Mesenchymal stem cell (in vitro differentiated cells and primary cell): ENCODE results near the gene PLEKHH1.
A peak's percentile ranks its signal among the peaks of the same experiment; 100 is the strongest.

ENCODE experiments used
- DNase-seq: peaks from one replicate; pipeline ENCODE4 v3.0.0-alpha.2; 2013
- H2AFZ ChIP-seq: one replicate; pipeline ENCODE4 v1.6.1; 2013; ENCODE audit warnings: low read depth, mild to moderate bottlenecking, control low read depth, inconsistent platforms, low read length, moderate library complexity
- H2AK5ac ChIP-seq: 2 replicates; pipeline ENCODE4 v1.6.1; 2013; ENCODE audit warnings: low read length, moderate library complexity, mild to moderate bottlenecking, inconsistent platforms; ENCODE audit not compliant: severe bottlenecking
- H2BK120ac ChIP-seq: one replicate; pipeline ENCODE4 v1.6.1; 2013; ENCODE audit warnings: low read depth, mild to moderate bottlenecking, inconsistent platforms, low read length, moderate library complexity
- H2BK12ac ChIP-seq, 2 experiments: one replicate each; pipeline ENCODE4 v1.6.1; 2013; ENCODE audit warnings: inconsistent platforms in 2 of 2, low read length in 2 of 2, mild to moderate bottlenecking in 2 of 2, moderate library complexity in 2 of 2, control low read depth in 1 of 2
- H2BK15ac ChIP-seq: one replicate; pipeline ENCODE4 v1.6.1; 2013; ENCODE audit warnings: mild to moderate bottlenecking, low read depth, inconsistent platforms; ENCODE audit not compliant: poor library complexity, severe bottlenecking
- H2BK5ac ChIP-seq: 2 replicates; pipeline ENCODE4 v1.6.1; 2013; ENCODE audit warnings: low read depth, mild to moderate bottlenecking, low read length, control low read depth, inconsistent platforms; ENCODE audit not compliant: poor library complexity, severe bottlenecking
- H3K14ac ChIP-seq, 2 experiments: one replicate each; pipeline ENCODE4 v1.6.1; 2013; ENCODE audit warnings: inconsistent platforms in 2 of 2, low read length in 2 of 2, control low read depth in 1 of 2, mild to moderate bottlenecking in 1 of 2, moderate library complexity in 1 of 2
- H3K18ac ChIP-seq, 2 experiments: one replicate each; pipeline ENCODE4 v1.6.1; 2013; ENCODE audit warnings: inconsistent platforms in 2 of 2, low read length in 2 of 2, control low read depth in 1 of 2, low read depth in 1 of 2, mild to moderate bottlenecking in 1 of 2
- H3K23ac ChIP-seq, 2 experiments: one replicate each; pipeline ENCODE4 v1.6.1; 2013; ENCODE audit warnings: inconsistent platforms in 2 of 2, low read length in 2 of 2, mild to moderate bottlenecking in 2 of 2, moderate library complexity in 2 of 2, control low read depth in 1 of 2
- H3K27ac ChIP-seq: 2 replicates; pipeline ENCODE4 v1.5.1; 2013; ENCODE audit warnings: mild to moderate bottlenecking, moderate library complexity, low read length, control low read depth, inconsistent platforms; ENCODE audit not compliant: poor library complexity, severe bottlenecking
- H3K27me3 ChIP-seq, 2 experiments: 2 replicates each; pipeline versions ENCODE4 v1.6.1 to v1.7.0; 2013; ENCODE audit warnings: low read length in 2 of 2, mild to moderate bottlenecking in 2 of 2, moderate library complexity in 2 of 2, control low read depth in 1 of 2, inconsistent platforms in 1 of 2; ENCODE audit not compliant: control insufficient read depth in 1 of 2, insufficient read depth in 1 of 2
- H3K36me3 ChIP-seq, 2 experiments: 2 replicates each; pipeline versions ENCODE4 v1.6.1 to v1.7.0; 2013; ENCODE audit warnings: low read length in 2 of 2, control low read depth in 1 of 2, inconsistent platforms in 1 of 2, low read depth in 1 of 2, mild to moderate bottlenecking in 1 of 2; ENCODE audit not compliant: insufficient read depth in 2 of 2, control insufficient read depth in 1 of 2
- H3K4ac ChIP-seq, 2 experiments: one replicate each; pipeline ENCODE4 v1.6.1; 2013; ENCODE audit warnings: inconsistent platforms in 2 of 2, low read length in 2 of 2, mild to moderate bottlenecking in 2 of 2, moderate library complexity in 2 of 2, control low read depth in 1 of 2, low read depth in 1 of 2
- H3K4me1 ChIP-seq: 2 replicates; pipeline ENCODE4 v1.6.1; 2013; ENCODE audit warnings: low read depth, low read length, control low read depth; ENCODE audit not compliant: control insufficient read depth, insufficient read depth
- H3K4me2 ChIP-seq: 2 replicates; pipeline ENCODE4 v1.6.1; 2013; ENCODE audit warnings: low read length, mild to moderate bottlenecking, inconsistent platforms; ENCODE audit not compliant: poor library complexity, severe bottlenecking
- H3K4me3 ChIP-seq, 2 experiments: 2 replicates each; pipeline versions ENCODE4 v1.5.1 to v1.7.0; 2013; ENCODE audit warnings: low read length in 2 of 2, mild to moderate bottlenecking in 2 of 2, control low read depth in 1 of 2, low read depth in 1 of 2; ENCODE audit not compliant: insufficient read depth in 1 of 2
- H3K79me1 ChIP-seq: replicated peaks from 2 replicates; pipeline ENCODE4 v1.6.1; 2013; ENCODE audit warnings: mild to moderate bottlenecking, control low read depth, low read length, inconsistent platforms; ENCODE audit not compliant: poor library complexity, severe bottlenecking
- H3K9ac ChIP-seq: 2 replicates; pipeline ENCODE4 v1.7.0; 2013; ENCODE audit warnings: mild to moderate bottlenecking, low read length, moderate library complexity
- H3K9me3 ChIP-seq: 2 replicates; pipeline ENCODE4 v1.7.0; 2013; ENCODE audit warnings: mild to moderate bottlenecking, low read length; ENCODE audit not compliant: control insufficient read depth
- H4K8ac ChIP-seq: one replicate; pipeline ENCODE4 v1.6.1; 2013; ENCODE audit warnings: inconsistent platforms, mild to moderate bottlenecking, low read length, moderate library complexity
- H4K91ac ChIP-seq: one replicate; pipeline ENCODE4 v1.6.1; 2013; ENCODE audit warnings: mild to moderate bottlenecking, low read length, inconsistent platforms
- WGBS: methylation state at CpG from one replicate; pipeline ENCODE4 v1.1.7; 2013; ENCODE audit warnings: mixed read lengths; 5-methylcytosine and 5-hydroxymethylcytosine counted together

The PLEKHH1 gene

GRCh38 chr14:67602995-67603545, 70.0 kb downstream of the PLEKHH1 start:
- Histone ChIP-seq H2AK5ac (no peak overlapping the region), H2BK15ac (no peak overlapping the region), H3K27me3 (no peaks in the 10 kb centered on the region), H3K18ac (no peak overlapping the region), H3K79me1 (peaks cover 5% of the 10 kb centered on the region), H4K8ac (no peak overlapping the region), H3K36me3 (no peaks in the 10 kb centered on the region), H3K14ac (no peak overlapping the region), H3K9ac (no peak overlapping the region), H3K4me3 (no peak overlapping the region), H4K91ac (no peak overlapping the region), H2AFZ (no peak overlapping the region), H3K4ac (no peak overlapping the region), H2BK5ac (no peak overlapping the region), H3K4me1 (peaks cover 8% of the 10 kb centered on the region), H3K9me3 (no peaks in the 10 kb centered on the region), H3K4me2 (no peak overlapping the region), H2BK12ac (no peak overlapping the region), H3K27ac (no peak overlapping the region), H3K23ac (no peak overlapping the region), H2BK120ac (no peak overlapping the region)
- WGBS: 90% methylated on average over 3 of the region's 5 CpGs
- peak; percentile 19 for DNase-seq

DNA sequence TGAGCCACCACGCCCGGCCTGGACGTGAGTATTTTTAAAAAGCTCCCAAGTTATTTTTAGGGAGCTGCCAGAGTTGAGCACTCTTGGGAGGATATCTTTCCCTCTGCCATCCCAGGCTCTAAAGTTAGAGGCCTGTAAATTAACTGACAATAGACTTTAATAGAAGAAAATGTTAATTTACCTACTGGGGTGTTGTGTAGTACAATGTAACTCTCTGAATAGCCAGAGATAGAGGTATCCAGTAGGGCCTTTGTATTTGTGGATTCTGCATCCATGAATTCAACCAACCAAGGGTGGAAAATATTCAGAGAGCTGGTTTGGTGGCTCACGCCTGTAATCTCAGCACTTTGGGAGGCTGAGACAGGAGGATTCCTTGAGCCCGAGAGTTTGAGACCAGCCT, 74.6 kb downstream of the PLEKHH1 start:
- Histone ChIP-seq H3K4ac (no peak overlapping the region), H3K9me3 (no peaks in the 10 kb centered on the region), H3K27me3 (peaks cover 8 to 19% of the 10 kb centered on the region in 2 experiments), H3K23ac (no peak overlapping the region), H3K4me1 (peaks cover 3% of the 10 kb centered on the region), H2BK12ac (no peak overlapping the region), H3K14ac (no peak overlapping the region), H3K9ac (no peak overlapping the region), H2BK15ac (no peak overlapping the region), H3K27ac (no peak overlapping the region), H4K8ac (no peak overlapping the region), H3K4me2 (no peak overlapping the region), H2BK5ac (no peak overlapping the region), H2BK120ac (no peak overlapping the region), H3K79me1 (no peaks in the 10 kb centered on the region), H3K36me3 (no peaks in the 10 kb centered on the region), H3K4me3 (no peak overlapping the region), H2AFZ (no peak overlapping the region), H3K18ac (no peak overlapping the region), H2AK5ac (no peak overlapping the region), H4K91ac (no peak overlapping the region)
- no peak for DNase-seq
- WGBS: 96% methylated on average over 5 of the region's 5 CpGs

DNA sequence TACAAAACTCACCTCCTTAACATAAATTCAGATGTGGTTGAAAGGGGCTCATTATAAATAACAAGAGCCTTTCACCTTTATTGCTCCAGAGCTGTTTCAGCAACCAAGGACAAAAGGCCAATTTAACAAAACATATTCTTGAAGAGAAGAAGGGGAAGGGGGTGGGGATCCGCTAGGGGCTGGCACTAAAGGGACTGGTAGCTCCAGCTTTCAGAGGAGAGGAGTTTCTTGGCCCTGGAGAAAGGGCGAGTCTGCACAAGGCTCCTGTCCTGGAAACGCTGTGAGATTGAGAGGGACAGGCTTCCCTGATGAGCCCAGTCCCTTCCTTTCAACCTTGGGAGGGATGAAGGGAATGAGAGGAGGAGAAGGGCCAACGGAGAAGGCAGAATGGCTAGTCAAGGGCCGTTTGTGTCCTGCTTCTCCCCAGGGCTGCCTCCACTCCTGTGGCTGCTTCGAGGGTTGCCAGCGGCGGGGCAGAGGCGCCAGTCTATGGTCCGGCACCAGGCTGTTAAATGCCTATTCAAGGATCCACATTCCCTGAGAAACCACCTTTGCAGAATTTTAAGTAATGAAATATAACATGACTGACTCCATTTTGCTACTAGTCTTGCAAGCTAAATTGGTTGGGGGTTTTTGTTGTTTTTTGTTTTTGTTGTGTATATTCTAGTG, 76.7 kb downstream of the PLEKHH1 start:
- peaks cover 1% of the 10 kb centered on the region for H3K4me1 ChIP-seq
- no peak overlapping the region for H3K4me2 ChIP-seq
- H3K23ac ChIP-seq: no peak overlapping the region
- H3K27ac ChIP-seq: no peak overlapping the region
- H3K18ac ChIP-seq: no peak overlapping the region
- no peak overlapping the region for H2BK5ac ChIP-seq
- H3K9ac ChIP-seq: no peak overlapping the region
- DNase-seq: no peak
- H3K79me1 ChIP-seq: no peaks in the 10 kb centered on the region
- 79% methylated on average over 10 of the region's 10 CpGs for WGBS
- no peak overlapping the region for H4K8ac ChIP-seq
- H3K9me3 ChIP-seq: no peaks in the 10 kb centered on the region
- H3K4ac ChIP-seq: no peak overlapping the region
- no peaks in the 10 kb centered on the region for H3K36me3 ChIP-seq
- no peak overlapping the region for H2AFZ ChIP-seq
- H2AK5ac ChIP-seq: no peak overlapping the region
- no peak overlapping the region for H2BK120ac ChIP-seq
- no peak overlapping the region for H4K91ac ChIP-seq
- no peak overlapping the region for H3K14ac ChIP-seq
- no peak overlapping the region for H2BK12ac ChIP-seq
- H3K27me3 ChIP-seq: peaks cover 8 to 35% of the 10 kb centered on the region in 2 experiments
- H3K4me3 ChIP-seq: no peak overlapping the region
- H2BK15ac ChIP-seq: no peak overlapping the region

DNA sequence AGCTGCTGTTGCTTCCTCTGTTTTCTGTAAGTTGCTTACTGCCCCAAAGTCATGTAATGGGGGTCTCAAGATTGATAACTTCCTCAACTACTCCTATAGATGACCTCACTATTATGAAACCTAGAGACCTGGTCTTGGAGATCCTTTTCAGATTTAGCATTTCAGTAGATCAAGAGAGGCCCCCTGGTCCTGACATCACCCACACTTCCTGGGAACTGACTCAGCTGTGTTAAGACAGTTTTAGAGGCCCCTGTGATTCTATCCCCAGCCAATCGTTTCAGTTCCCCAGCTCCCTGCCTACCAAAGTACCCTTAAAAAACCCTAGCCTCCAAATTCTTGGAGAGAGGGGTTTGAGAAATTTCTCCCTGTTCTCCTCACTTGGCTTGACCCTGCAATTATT, 77.4 kb downstream of the PLEKHH1 start:
- Histone ChIP-seq H3K27me3 (peaks cover 8 to 35% of the 10 kb centered on the region in 2 experiments), H3K4ac (no peak overlapping the region), H3K79me1 (no peaks in the 10 kb centered on the region), H4K91ac (no peak overlapping the region), H3K18ac (no peak overlapping the region), H3K27ac (no peak overlapping the region), H3K14ac (no peak overlapping the region), H3K23ac (no peak overlapping the region), H3K4me1 (peaks cover 1% of the 10 kb centered on the region), H2AK5ac (no peak overlapping the region), H2BK5ac (no peak overlapping the region), H3K36me3 (no peaks in the 10 kb centered on the region), H3K9me3 (no peaks in the 10 kb centered on the region), H2BK120ac (no peak overlapping the region), H3K4me2 (peak overlapping the region; percentile 29), H4K8ac (no peak overlapping the region), H3K4me3 (no peak overlapping the region), H3K9ac (no peak overlapping the region), H2BK12ac (no peak overlapping the region), H2BK15ac (no peak overlapping the region), H2AFZ (no peak overlapping the region)
- 56% methylated on average over 1 of the region's 1 CpG for WGBS
- DNase-seq: no peak
